PFSK-1 (cell line): ENCODE measurements around the gene GALNT9.

Experiments used
- FOXP2 ChIP-seq: optimal IDR thresholded peaks from 2 replicates; pipeline ENCODE3; 2011; ENCODE audit warnings: borderline replicate concordance, control low read depth, inconsistent platforms; ENCODE audit not compliant: insufficient read depth; ENCODE audit errors: extremely low read length, extremely low read depth
- POLR2AphosphoS5 ChIP-seq: IDR thresholded peaks from 2 replicates; pipeline ENCODE4 v1.6.1; 2012; ENCODE audit warnings: low read depth, mild to moderate bottlenecking, control low read depth, low read length, moderate library complexity
- TAF1 ChIP-seq: IDR thresholded peaks from 2 replicates; pipeline ENCODE4 v1.6.1; 2012; ENCODE audit warnings: low read length, control low read depth, borderline replicate concordance; ENCODE audit not compliant: insufficient read depth

DNA sequence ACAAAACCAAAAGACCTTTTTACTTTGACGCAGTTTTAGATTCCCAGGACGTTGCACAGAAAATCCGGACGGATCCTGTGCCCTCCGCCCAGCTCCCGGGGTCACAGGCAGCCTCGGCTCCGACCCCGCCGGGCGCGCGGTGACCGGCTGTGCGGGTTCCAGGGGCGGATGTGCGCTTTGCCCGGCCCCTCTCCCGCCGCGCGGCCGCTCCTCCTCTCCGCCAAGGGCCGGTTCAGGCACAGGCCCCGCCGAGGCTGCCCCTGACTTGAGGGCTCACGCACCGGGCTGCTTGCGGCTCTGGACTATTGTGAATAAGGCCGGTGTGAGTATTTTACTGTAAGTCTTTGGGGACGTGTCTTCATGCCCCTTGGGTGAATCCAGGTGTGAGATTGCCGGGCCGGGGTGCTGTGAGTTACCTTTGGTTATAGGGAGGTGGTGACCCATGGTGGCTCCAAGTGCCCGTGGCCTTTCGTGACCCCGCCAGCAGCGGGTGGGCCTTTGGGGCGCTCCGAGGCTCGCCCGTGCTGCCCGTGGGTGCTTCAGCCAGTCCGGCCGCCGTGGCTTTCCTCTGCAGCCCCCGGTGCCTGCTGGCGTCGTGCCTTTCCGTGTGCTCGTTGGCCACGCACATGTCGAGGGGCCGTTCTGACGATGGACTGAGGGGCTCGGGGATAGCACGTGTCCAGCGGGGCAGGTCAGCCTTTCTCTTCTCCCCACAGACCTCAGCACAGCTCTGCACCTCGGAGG lies 139.2 kb downstream of the GALNT9 start:
- TF ChIP-seq FOXP2 (no peak), TAF1 (no peak), POLR2AphosphoS5 (no peak)
